ENCODE results near the gene CXCL16.

Gene CXCL16

DNA sequence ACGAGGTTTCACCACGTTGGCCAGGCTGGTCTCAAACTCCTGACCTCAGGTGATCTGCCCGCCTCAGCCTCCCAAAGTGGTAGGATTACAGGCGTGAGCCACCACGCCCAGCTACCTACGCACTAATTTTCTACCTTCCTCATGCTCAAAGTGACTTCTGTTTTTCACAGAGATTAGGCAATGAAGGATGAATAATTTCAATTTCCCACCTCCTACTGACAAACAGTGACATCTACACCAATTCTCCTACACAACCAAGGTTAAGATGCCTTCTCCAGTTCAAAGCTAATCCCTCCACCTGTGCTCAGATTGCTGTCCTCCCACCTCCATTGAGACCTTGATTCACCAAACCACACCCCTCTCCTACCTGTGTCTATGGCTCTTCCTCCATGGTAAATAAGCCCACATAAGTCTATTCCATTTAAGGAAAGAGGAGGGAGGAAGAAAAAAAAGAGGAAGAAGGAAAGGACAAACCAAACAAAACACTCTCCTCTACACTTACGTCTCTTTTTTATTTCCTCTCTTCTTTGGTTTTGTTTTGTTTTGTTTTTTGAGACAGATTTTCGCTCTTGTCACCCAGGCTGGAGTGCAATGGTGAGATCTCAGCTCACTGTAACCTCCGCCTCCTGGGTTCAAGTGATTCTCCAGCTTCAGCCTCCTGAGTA lies 13.9 kb downstream of the CXCL16 start:
- intact Hi-C loops (cut with DNase I), result loop anchor here (5.0 kb wide), 1 partner anchor 162 kb away; no protein-coding TSS in a partner anchor
- DNase-seq, result no peak

GRCh38 chr17:4724650-4725049 lies 15.1 kb downstream of the CXCL16 start:
- intact Hi-C loops (cut with DNase I), result loop anchor here (5.0 kb wide), 1 partner anchor 163 kb away; no protein-coding TSS in a partner anchor
- no peak for DNase-seq

GRCh38 chr17:4722678-4723240 lies 17.0 kb downstream of the CXCL16 start:
- intact Hi-C loops (cut with DNase I), result no loop called here
- DNase-seq, result peak in 1 of 10 donors; percentile 22

DNA sequence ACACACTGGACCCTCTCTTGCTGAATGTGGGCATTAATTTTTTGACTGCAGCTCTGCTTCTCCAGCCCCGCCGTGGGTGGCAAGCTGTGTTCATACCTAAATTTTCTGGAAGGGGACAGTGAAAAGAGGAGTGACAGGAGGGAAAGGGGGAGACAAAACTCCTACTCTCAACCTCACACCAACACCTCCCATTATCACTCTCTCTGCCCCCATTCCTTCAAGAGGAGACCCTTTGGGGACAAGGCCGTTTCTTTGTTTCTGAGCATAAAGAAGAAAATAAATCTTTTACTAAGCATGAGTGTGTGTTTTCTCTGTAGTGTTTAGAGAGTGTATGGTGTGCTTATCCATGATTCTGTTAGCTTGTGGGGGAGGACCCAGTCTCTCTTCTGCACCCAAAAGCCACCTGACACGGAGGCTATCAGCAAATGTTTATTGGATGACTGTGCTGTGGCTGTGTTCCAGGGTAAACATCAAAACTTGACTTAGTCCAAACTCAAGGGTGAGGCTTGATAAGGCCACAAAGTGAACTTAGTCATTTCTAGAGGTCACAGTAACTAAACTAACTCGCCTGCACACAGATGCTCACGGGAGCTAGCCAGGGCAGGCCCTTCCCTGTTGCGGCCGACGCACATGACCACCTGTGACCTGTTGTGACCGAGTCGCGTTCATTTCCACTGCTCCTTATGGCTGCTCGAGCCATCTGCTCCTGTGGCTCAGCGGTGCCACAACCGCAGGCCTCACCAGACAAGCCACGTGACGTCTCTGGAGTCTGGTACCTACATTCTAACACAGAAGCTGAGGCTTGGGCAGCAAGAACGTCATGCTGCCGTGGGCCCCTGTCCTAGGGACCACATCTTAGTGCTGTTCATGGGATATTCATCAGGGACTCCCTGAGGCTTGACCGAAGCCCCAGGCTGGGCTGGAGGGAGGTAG lies 18.3 kb downstream of the CXCL16 start:
- intact Hi-C loops (cut with DNase I), result no loop called here
- peak in 1 of 10 donors; percentile 65 for DNase-seq

- DNase-seq, result peak in 2 of 10 donors; percentile 7 to 12
- intact Hi-C loops (cut with DNase I), result no loop called here
Measured at GRCh38 chr17:4720787-4721186, 18.9 kb downstream of the CXCL16 start.

- peak in 1 of 10 donors; percentile 60 for DNase-seq
- intact Hi-C loops (cut with DNase I), result no loop called here
Measured at GRCh38 chr17:4719684-4720221, 20.0 kb downstream of the CXCL16 start.

DNA sequence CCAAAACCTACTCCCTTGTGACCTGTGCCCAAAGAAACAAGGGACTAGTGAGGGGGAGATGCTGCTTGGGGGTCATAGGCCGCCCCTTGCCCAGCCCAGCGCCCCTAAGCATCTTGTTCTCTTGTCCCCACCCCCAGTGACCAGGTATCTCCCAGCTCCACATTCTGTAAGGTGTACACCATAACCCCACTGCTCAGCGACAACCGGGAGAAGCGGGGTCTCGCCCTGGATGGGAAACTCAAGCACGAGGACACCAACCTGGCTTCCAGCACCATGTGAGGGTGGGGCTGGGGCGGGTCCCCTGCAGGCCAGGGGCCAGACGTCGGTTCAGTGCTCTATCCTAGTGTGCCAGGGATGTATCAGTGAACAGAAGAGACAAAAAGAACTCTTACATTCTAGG lies 20.6 kb downstream of the CXCL16 start:
- intact Hi-C loops (cut with DNase I), result no loop called here
- peak in 1 of 10 donors; percentile 61 for DNase-seq

DNA sequence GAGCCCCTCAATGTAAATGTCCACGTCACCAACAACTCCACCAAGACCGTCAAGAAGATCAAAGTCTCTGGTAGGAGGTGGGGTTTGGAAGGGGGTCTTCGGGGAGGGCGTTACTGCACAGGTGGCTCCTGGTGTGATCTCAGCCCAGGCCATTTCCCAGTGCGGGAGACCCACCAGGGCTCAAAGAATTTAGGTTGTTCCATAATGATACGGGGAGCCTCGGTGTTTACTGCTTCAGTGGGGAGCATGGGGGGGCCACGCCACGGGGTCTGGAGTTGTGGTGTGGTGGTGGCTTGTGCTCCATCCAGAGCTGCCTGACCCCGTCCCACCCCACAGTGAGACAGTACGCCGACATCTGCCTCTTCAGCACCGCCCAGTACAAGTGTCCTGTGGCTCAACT lies 21.5 kb downstream of the CXCL16 start:
- peak in 2 of 10 donors; percentile 25 to 53 for DNase-seq
- intact Hi-C loops (cut with DNase I), result no loop called here

DNA sequence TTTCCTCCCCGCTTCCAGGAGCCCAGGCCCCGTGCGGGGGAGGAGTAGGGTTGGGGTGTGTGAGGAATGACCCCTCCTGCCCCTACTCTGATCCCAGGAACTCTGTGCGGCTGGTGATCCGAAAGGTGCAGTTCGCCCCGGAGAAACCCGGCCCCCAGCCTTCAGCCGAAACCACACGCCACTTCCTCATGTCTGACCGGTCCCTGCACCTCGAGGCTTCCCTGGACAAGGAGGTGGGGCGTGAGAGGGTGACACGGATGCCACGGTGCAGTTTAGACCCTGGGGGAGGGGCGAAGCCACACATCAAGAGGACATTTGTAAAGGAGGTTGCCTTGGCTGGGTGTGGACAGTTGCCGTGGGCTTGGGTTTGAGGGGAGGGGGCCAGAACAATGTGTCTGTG lies 21.9 kb downstream of the CXCL16 start:
- peak in 1 of 10 donors; percentile 83 for DNase-seq
- intact Hi-C loops (cut with DNase I), result no loop called here

- DNase-seq, result peak in 1 of 10 donors; percentile 31
- intact Hi-C loops (cut with DNase I), result no loop called here
Measured at GRCh38 chr17:4716081-4716480, 23.6 kb downstream of the CXCL16 start.

- intact Hi-C loops (cut with DNase I), result no loop called here
- DNase-seq, result peak in 1 of 10 donors; percentile 43
Measured at GRCh38 chr17:4715063-4715744, 24.5 kb downstream of the CXCL16 start.

DNA sequence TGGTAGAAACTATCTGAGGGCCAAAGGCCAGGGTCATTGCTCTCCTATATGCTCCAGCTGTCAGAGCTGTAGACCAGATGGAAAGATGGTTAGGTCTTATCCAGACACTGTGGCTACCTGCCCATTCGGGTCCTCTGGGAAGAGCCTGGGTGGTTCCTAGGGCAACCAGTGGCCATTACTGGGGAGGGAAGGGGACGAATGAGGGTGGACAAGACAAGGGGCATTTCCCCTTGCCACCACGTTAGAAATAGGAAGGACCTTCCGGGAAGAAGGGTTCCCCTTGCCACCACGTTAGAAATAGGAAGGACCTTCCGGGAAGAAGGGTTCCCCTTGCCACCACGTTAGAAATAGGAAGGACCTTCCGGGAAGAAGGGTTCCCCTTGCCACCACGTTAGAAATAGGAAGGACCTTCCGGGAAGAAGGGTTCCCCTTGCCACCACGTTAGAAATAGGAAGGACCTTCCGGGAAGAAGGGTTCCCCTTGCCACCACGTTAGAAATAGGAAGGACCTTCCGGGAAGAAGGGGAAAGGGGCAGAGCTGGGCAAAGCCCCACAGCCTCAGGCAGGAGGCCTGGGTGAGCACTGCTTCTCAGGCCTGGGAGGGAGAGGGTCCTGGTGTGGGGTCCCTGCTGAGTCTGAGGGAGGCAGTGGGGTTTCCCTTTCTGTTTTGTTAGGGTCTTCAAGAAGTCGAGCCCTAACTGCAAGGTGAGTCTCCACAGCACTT lies 25.2 kb downstream of the CXCL16 start:
- peak in 1 of 10 donors; percentile 51 for DNase-seq
- intact Hi-C loops (cut with DNase I), result loop anchor here (5.0 kb wide), 1 partner anchor 78 kb away; no protein-coding TSS in a partner anchor

DNA sequence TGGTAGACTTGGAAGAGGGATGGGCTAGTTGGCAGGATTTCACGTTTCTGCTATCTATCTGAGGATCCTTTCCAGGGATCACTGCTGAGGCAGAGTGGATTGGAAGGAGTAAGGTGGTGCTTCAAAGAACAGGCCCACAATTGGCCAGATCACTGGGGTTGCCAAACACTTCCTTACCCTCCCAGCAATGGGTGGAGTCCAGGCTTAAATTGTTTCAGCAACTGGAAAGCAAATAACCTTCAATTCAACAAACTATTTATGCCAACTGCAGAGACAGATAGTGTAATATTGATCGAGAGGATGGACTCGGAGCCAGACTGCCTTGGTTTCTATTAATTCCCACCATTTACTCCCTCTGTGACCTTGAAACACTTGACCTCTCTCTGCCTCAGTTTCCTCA lies 27.2 kb downstream of the CXCL16 start:
- intact Hi-C loops (cut with DNase I), result loop anchor here (5.0 kb wide), 1 partner anchor 80 kb away; no protein-coding TSS in a partner anchor
- DNase-seq, result no peak

DNA sequence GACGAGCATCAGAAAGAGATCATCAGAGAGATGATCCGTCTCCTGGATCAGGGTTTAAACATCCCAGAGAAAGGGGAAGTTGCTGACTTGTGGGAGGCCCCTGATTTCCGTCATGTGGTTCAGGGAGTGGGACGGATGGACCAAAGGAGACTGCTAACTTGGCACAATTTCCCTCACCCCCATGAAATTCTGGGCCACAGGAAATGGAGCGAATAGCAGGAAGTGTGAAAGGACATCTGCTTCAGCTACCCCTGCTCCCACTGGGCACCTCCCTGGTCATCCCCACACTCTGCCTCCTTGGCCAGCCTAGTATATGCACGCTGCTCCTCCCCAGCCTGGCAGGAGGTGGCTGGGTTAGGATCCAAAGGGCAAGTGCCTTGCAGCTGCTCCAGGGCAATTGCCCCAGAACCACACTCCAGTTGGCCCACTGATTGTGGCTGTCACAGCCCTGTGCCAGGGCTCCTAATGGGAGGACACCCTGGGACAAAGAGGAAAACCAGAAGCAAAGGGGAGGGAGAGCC lies 28.0 kb downstream of the CXCL16 start:
- DNase-seq, result peak in 3 of 10 donors; percentile 41 to 81 (median 46)
- intact Hi-C loops (cut with DNase I), result loop anchor here (5.0 kb wide), 1 partner anchor 81 kb away; no protein-coding TSS in a partner anchor

- peak in 1 of 10 donors; percentile 80 for DNase-seq
- intact Hi-C loops (cut with DNase I), result loop anchor here (1.0 to 5.0 kb wide), 2 partner anchors 20 to 81 kb away; partner anchors contain the start of gene MED11
Measured at GRCh38 chr17:4710693-4711634, 28.8 kb downstream of the CXCL16 start.

- intact Hi-C loops (cut with DNase I), result loop anchor here (1.0 to 5.0 kb wide), 3 partner anchors 21 to 187 kb away; partner anchors contain the start of genes C17orf107 and MED11
- DNase-seq, result peak; percentile 95 to 100 (median 99)
Measured at GRCh38 chr17:4709794-4710692, 29.7 kb downstream of the CXCL16 start, which contains the start of gene ARRB2. ARRB2 (plus strand) TSS chr17:4710632; CDS start chr17:4710722, 90 bp downstream.

Measured in posterior cingulate gyrus (tissue), 11 donors.